GM12801 (cell line): ENCODE results near the gene MBD5.

Experiments used
- CTCF ChIP-seq: IDR thresholded peaks from one replicate; pipeline ENCODE4 v1.5.1; 2011; ENCODE audit warnings: control low read depth; ENCODE audit not compliant: insufficient read length; ENCODE audit errors: extremely low read depth

Gene MBD5

GRCh38 chr2:148048475-148049221, 27.8 kb downstream of the MBD5 start:
- no peak for TF ChIP-seq CTCF

DNA sequence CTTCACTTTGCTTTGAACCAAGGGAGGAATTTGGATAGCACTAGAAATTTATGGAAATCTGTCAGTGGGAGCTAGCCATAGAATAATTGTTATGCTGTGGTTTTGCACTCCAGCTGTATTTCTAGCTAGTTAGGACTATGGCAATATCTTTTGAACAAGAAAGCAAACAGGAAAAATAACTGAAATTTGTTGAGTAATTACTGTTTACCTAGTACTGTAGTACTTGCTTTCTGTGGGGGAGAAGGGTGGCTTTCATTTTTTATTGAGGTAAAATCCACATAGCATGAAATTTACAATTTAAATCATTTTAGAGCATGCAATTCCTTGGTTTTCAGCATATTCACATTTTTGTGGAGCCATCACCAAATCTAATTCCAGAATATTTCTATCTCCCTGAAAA, 28.4 kb downstream of the MBD5 start:
- TF ChIP-seq CTCF = no peak

GRCh38 chr2:148052687-148053086, 31.8 kb downstream of the MBD5 start:
- no peak for TF ChIP-seq CTCF

- no peak for TF ChIP-seq CTCF
These were observed 37.8 kb downstream of the MBD5 start for GRCh38 chr2:148058641-148059040.

- TF ChIP-seq CTCF = no peak
These were observed 42.7 kb downstream of the MBD5 start for GRCh38 chr2:148063633-148064032.

DNA sequence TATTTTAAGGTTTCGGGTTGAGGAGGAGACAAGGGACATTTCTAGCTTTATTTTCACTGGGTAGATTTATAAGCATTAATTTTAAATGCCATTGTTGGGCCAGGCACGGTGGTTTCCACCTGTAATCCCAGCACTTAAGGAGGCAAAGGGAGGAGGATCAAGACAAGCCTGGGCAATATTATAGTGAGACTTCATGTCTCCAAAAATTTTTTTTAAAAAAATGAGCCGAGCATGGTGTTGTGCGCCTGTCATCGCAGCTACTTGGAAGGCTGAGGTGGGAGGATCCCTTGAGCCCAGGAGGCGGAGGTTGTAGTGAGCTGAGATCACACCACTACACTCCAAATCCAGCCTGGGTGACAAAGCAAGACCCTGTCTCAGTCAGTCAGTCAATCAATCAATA, 45.0 kb downstream of the MBD5 start:
- TF ChIP-seq CTCF = no peak

DNA sequence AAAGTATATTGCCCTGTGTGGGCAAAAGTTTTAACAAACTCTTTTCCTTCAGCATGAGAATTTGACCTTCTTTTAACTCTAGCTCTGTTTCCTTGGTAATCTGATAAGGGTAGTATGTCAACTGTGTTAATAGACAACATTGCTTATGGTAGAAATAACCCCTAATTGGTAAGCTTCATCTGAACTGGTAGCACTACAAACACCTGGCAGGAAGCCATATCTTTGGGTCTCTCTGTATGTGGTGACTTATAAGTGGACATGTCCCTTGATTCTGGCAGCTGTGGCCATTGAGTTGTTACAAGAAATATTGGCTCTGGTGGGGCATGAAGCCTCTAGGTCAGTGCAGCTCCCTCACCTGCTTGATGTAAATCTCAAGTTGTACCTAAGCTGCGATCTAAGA, 46.9 kb downstream of the MBD5 start:
- TF ChIP-seq CTCF = no peak
